ENCODE measurements around the gene WDR75.
"Not testable (repeated sequence)": the region's sequence is repeated elsewhere in the genome, so short reads cannot be mapped to it uniquely, and the experiment has no call there.

The WDR75 gene

DNA sequence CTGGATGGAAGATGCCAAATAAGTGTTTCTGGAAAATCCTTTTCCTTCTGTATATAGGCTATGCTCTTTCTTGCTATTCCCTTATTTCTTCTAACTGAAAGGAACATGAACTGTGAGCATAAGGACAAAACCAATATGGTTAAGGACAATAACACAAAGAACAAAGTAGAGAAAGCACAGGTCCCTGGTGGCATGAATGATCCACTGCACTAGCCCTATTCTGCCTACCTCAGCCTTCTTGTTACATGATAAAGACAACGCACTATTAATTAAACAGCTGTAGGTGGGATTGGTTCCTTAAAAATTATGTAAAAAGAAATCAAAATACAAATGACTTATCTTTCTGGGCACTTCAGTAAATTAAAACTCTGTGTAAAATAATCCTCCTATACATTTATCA is 1.9 kb upstream of the WDR75 start:
- in situ Hi-C loops (cut with MboI; ENCODE audit: low sequenced_read_pairs), result no loop called here

- in situ Hi-C loops (cut with MboI; ENCODE audit: low sequenced_read_pairs), result no loop called here
Measured at GRCh38 chr2:189440644-189440946, 679 bp upstream of the WDR75 start.

GRCh38 chr2:189441709-189442074 is 418 bp downstream of the WDR75 start:
- in situ Hi-C loops (cut with MboI; ENCODE audit: low sequenced_read_pairs), result no loop called here

GRCh38 chr2:189442468-189442867 is 1.2 kb downstream of the WDR75 start:
- in situ Hi-C loops (cut with MboI; ENCODE audit: low sequenced_read_pairs), result no loop called here

GRCh38 chr2:189444322-189444721 is 3.0 kb downstream of the WDR75 start:
- in situ Hi-C loops (cut with MboI; ENCODE audit: low sequenced_read_pairs), result no loop called here

DNA sequence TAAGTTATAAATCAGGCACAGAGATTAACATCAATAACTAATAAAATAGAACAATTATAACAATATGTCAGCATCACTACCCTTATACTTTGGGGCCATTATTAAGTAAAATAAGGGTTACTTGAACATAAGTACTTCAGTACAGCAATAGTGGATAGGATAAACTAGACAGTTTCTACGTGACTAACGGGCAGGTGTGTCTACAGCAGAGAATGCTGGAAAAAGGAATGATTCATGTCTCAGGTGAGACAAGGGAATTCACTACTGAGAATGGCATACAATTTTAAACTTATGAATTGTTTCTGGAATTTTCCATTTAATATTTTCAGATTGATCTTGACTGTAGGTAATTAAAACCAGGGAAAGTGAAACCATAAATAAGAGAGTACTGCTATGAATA is 5.5 kb downstream of the WDR75 start:
- in situ Hi-C loops (cut with MboI; ENCODE audit: low sequenced_read_pairs), result no loop called here

- in situ Hi-C loops (cut with MboI; ENCODE audit: low sequenced_read_pairs), result no loop called here
Measured at GRCh38 chr2:189454009-189454408, 12.7 kb downstream of the WDR75 start.

DNA sequence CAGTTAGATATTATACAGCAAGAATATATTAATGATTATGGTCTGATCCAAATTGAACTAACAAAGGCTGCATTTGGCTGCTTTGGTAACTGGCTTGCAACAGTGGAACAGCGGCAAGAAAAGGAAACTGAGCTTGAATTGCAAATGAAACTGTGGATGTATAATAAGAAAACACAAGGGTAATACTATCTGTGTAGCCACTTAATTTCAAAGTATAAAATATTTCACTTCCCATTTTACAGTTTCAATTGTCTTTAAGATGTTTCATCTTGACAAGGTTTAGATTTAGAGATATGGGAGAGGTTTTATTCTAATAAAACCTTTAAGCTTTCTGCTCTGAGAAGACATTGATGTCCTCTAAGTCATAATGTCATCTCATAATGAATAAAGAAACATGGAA is 23.8 kb downstream of the WDR75 start:
- in situ Hi-C loops (cut with MboI; ENCODE audit: low sequenced_read_pairs), result no loop called here

GRCh38 chr2:189465478-189465877 is 24.2 kb downstream of the WDR75 start:
- in situ Hi-C loops (cut with MboI; ENCODE audit: low sequenced_read_pairs), result no loop called here

- in situ Hi-C loops (cut with MboI; ENCODE audit: low sequenced_read_pairs), result no loop called here
Measured at GRCh38 chr2:189466046-189466445, 24.8 kb downstream of the WDR75 start.

DNA sequence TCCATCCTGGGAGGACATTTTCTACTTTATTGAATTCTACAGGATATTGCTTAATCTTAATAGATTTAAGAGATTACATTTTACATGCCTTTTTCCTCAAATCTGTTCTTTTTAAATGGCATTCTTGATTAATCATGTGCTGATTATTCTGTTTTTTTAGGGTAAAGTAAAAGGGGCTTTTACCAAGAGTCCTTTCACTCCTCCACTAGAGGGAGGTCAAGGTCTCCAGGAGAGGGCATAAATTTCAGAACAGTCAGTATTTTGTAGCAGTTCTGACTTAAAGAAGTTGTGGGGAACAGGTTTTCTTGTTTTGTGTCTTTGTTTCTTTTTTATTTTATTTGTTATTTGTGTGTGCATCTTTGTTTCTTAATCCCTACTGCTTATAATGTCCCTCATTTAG is 25.4 kb downstream of the WDR75 start:
- in situ Hi-C loops (cut with MboI; ENCODE audit: low sequenced_read_pairs), result no loop called here

DNA sequence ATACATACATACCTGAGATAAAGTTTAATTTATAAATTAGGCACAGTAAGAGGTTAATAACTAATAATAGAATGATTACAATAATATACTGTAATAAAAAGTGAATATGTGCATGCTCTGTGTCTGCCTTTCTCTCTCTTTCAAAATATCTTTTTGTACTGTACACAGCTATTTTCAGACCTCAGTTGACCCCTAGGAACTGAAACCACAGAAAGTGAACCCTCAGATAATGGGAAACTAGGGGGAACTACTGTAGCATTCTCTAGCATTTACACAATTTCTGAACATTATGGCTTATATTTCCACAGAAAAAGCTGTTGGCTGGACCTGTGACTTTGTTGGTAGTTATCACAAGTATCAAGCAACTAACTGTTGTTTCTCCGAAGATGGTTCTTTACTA is 25.9 kb downstream of the WDR75 start:
- in situ Hi-C loops (cut with MboI; ENCODE audit: low sequenced_read_pairs), result no loop called here

DNA sequence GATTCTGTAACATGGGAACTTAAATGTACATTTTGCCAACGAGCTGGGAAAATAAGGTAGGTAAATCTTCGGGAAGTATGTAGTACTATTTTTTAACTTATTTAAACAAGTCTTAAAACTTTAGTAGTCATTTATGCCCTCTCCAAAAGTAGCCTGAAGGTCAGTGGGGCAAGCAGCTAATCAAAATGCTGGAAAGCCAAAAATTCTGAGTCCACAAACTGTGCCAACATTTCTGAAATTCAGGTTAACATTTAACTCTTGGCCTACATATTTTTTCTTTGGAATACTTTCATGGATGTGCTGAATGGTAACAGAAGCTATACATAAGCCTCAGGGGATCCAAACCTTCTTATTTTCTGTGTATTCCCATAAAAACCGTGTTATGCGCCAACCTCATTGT is 26.3 kb downstream of the WDR75 start:
- in situ Hi-C loops (cut with MboI; ENCODE audit: low sequenced_read_pairs), result no loop called here

GRCh38 chr2:189474526-189474925 is 33.3 kb downstream of the WDR75 start:
- in situ Hi-C loops (cut with MboI; ENCODE audit: low sequenced_read_pairs), result no loop called here

GRCh38 chr2:189477756-189478155 is 36.5 kb downstream of the WDR75 start:
- in situ Hi-C loops (cut with MboI; ENCODE audit: low sequenced_read_pairs), result no loop called here

DNA sequence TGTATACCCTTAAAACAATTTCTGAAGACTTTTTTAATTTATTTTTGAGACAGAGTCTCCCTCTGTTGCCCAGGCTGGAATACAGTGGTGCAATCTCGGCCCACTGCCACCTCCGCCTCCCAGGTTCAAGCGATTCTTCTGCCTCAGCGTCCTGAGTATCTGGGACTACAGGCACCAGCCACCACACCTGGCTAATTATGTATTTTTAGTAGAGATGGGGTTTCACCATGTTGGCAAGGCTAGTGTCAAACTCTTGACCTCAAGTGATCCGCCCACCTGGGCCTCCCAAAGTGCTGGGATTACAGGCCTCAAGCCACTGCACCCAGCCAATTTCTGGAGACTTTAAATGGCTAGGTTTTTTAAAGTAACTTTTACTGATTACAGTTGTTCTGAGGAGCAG is 37.0 kb downstream of the WDR75 start:
- in situ Hi-C loops (cut with MboI; ENCODE audit: low sequenced_read_pairs), result not testable (repeated sequence)

DNA sequence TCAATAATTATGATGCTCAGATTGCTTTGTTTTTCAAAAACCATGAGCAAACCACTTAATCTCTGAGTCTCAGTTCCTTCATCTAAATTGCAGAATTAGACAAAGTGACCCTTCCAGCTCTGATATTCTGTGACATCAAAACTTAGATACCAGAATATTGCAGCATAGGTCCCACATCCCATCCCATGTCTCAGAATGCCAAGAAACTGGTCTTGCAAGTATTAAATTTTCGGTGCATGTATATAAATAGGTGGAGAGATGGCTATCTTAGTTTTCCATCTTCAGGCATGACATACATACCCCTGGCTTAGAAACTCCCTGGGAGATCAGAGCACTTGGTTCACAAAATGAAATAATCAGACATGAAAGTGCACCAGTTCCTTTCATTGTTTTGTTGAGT is 39.8 kb downstream of the WDR75 start:
- in situ Hi-C loops (cut with MboI; ENCODE audit: low sequenced_read_pairs), result no loop called here

GRCh38 chr2:189483571-189483970 is 42.3 kb downstream of the WDR75 start:
- in situ Hi-C loops (cut with MboI; ENCODE audit: low sequenced_read_pairs), result no loop called here

GRCh38 chr2:189483980-189484740 is 42.9 kb downstream of the WDR75 start:
- in situ Hi-C loops (cut with MboI; ENCODE audit: low sequenced_read_pairs), result no loop called here

DNA sequence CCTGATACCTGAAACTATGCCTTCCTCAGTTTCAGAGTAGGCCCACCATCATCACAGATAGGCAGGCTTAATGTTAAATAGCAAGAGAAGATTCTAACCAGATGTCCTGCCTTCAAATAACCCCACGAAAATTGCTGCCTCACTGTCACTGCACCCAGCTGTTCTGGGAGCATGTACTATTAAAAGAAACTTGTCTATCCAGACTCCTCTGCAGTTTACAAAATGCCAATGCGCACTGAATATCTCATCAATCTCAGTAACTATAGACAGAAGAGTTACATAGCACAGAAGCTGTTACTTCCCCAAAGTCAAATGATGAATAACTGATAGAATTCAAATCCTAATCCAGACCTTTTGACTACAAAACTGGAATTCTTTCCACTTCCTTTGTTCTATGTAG is 43.9 kb downstream of the WDR75 start:
- in situ Hi-C loops (cut with MboI; ENCODE audit: low sequenced_read_pairs), result no loop called here

GRCh38 chr2:189486237-189486770 is 45.0 kb downstream of the WDR75 start:
- in situ Hi-C loops (cut with MboI; ENCODE audit: low sequenced_read_pairs), result no loop called here

- in situ Hi-C loops (cut with MboI; ENCODE audit: low sequenced_read_pairs), result no loop called here
Measured at GRCh38 chr2:189487283-189488007, 46.2 kb downstream of the WDR75 start.

GRCh38 chr2:189488008-189488310 is 46.7 kb downstream of the WDR75 start:
- in situ Hi-C loops (cut with MboI; ENCODE audit: low sequenced_read_pairs), result no loop called here
